ENCODE data around the gene XRCC2.
"Not testable (repeated sequence)": the region's sequence is repeated elsewhere in the genome, so short reads cannot be mapped to it uniquely, and the experiment has no call there.

Gene XRCC2

GRCh38 chr7:152699079-152699478 is 23.1 kb upstream of the XRCC2 start:
- H3K27ac ChIP-seq (replicated peaks) = no peak overlapping the region
- H3K4me3 ChIP-seq (replicated peaks; ENCODE audit: insufficient read depth, low read length) = no peak overlapping the region
- no peak for DNase-seq (ENCODE audit: low read depth in 1 of 2, low spot score in 1 of 2)
- TF ChIP-seq, protein P1, sequence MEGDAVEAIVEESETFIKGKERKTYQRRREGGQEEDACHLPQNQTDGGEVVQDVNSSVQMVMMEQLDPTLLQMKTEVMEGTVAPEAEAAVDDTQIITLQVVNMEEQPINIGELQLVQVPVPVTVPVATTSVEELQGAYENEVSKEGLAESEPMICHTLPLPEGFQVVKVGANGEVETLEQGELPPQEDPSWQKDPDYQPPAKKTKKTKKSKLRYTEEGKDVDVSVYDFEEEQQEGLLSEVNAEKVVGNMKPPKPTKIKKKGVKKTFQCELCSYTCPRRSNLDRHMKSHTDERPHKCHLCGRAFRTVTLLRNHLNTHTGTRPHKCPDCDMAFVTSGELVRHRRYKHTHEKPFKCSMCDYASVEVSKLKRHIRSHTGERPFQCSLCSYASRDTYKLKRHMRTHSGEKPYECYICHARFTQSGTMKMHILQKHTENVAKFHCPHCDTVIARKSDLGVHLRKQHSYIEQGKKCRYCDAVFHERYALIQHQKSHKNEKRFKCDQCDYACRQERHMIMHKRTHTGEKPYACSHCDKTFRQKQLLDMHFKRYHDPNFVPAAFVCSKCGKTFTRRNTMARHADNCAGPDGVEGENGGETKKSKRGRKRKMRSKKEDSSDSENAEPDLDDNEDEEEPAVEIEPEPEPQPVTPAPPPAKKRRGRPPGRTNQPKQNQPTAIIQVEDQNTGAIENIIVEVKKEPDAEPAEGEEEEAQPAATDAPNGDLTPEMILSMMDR (IDR thresholded peaks at IDR 0.05; ENCODE audit: insufficient read depth, low read length) = no peak
- no peak for TF ChIP-seq GABPA (IDR thresholded peaks at IDR 0.05; ENCODE audit: low read depth)
- TF ChIP-seq POLR2AphosphoS5 (IDR thresholded peaks at IDR 0.05; ENCODE audit: low read depth) = no peak
- no peak for TF ChIP-seq REST (IDR thresholded peaks at IDR 0.05; ENCODE audit: insufficient replicate concordance, low read depth)
- no peak for TF ChIP-seq SPI1 (IDR thresholded peaks at IDR 0.05; ENCODE audit: borderline replicate concordance, low read depth)
- no peaks in the 10 kb centered on the region for H3K27me3 ChIP-seq (ENCODE audit: insufficient read depth, poor library complexity, severe bottlenecking)

- H3K27ac ChIP-seq (replicated peaks); H3K4me3 ChIP-seq (replicated peaks; ENCODE audit: insufficient read depth, low read length); DNase-seq (ENCODE audit: low read depth in 1 of 2, low spot score in 1 of 2); H3K27me3 ChIP-seq (ENCODE audit: insufficient read depth, poor library complexity, severe bottlenecking): not testable (repeated sequence)
Measured at GRCh38 chr7:152697268-152697974, 21.5 kb upstream of the XRCC2 start.

DNA sequence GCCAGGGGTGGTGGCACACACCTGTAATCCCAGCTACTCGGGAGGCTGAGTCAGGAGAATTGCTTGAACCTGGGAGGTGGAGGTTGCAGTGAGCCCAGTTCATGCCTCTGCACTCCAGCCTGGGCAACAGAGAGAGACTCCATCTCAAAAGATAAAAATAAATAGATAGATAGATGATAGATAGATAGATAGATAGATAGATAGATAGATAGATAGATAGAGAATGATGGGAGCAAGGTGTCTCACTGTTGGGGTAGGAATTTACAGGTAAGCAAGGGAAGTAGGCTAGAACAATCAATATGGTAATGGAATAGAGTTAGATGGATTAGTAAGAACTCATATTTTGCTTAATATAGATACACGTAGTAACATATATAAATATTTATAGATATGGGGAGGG is 16.3 kb upstream of the XRCC2 start:
- H3K27me3 ChIP-seq (ENCODE audit: insufficient read depth, poor library complexity, severe bottlenecking); H3K4me3 ChIP-seq (replicated peaks; ENCODE audit: insufficient read depth, low read length); H3K27ac ChIP-seq (replicated peaks); DNase-seq (ENCODE audit: low read depth in 1 of 2, low spot score in 1 of 2): not testable (repeated sequence)

DNA sequence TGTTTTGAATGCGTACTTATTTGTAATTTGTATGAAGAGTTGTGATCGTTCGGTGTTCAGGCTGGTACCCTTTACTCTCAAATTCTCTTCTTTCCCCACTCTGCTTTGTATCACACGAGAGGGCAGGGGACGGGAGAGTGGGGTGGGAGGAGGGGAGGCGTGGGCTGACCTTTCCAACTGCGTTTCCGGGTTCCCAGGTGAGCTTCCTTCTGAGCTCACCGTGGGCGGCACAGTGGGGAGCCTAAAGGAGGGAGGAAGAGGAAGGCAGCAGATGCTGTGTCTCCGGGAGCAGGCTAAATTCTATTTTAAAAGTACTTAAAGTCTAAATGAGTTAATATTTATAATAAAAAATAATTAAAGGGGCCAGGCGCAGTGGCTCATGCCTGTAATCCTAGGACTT is 7.4 kb upstream of the XRCC2 start:
- Histone ChIP-seq H3K27ac (replicated peaks) (no peak overlapping the region), H3K4me3 (replicated peaks; ENCODE audit: insufficient read depth, low read length) (no peak overlapping the region), H3K27me3 (ENCODE audit: insufficient read depth, poor library complexity, severe bottlenecking) (no peaks in the 10 kb centered on the region)
- TF ChIP-seq GABPA (IDR thresholded peaks at IDR 0.05; ENCODE audit: low read depth) (no peak), POLR2AphosphoS5 (IDR thresholded peaks at IDR 0.05; ENCODE audit: low read depth) (no peak), REST (IDR thresholded peaks at IDR 0.05; ENCODE audit: insufficient replicate concordance, low read depth) (no peak), SPI1 (IDR thresholded peaks at IDR 0.05; ENCODE audit: borderline replicate concordance, low read depth) (no peak)
- TF ChIP-seq, protein P1 (IDR thresholded peaks at IDR 0.05; ENCODE audit: insufficient read depth, low read length) = no peak
- no peak for DNase-seq (ENCODE audit: low read depth in 1 of 2, low spot score in 1 of 2)

All from HL-60 (cell line).